Brain microvascular endothelial cell (primary cell): ENCODE data around the gene ZBTB43.

Experiments
- DNase-seq: peaks from one replicate; pipeline ENCODE4 v3.0.0-alpha.2; 2020
- H3K27ac ChIP-seq: fragments of 250-450 bp; sonication (Bioruptor Pico); 2 replicates; pipeline ENCODE4 v1.5.1; 2020; ENCODE audit warnings: mild to moderate bottlenecking, moderate library complexity
- H3K27me3 ChIP-seq: fragments of 250-450 bp; sonication (Bioruptor Pico); replicated peaks from 2 replicates; pipeline ENCODE4 v1.5.1; 2020; ENCODE audit warnings: mild to moderate bottlenecking
- H3K36me3 ChIP-seq: fragments of 250-450 bp; sonication (Bioruptor Pico); replicated peaks from 2 replicates; pipeline ENCODE4 v1.5.1; 2020; ENCODE audit warnings: mild to moderate bottlenecking
- H3K4me3 ChIP-seq: 2 replicates; pipeline ENCODE4 v1.5.1; 2011; ENCODE audit warnings: low read depth, mild to moderate bottlenecking, control low read depth, low read length, moderate library complexity
- in situ Hi-C: cut with HindIII; loops from 2 replicates; pipeline ENCODE4 v1.10.0; 2017; ENCODE audit warnings: low sequenced_read_pairs, low pct_ligation_motif_present
- TF ChIP-seq, protein P1 (sequence below): IDR thresholded peaks from 2 replicates; pipeline ENCODE4 v1.5.1; 2011; ENCODE audit warnings: low read depth, mild to moderate bottlenecking, moderate library complexity, low read length, control low read depth, inconsistent platforms; ENCODE audit errors: missing control alignments

ZBTB43 gene

DNA sequence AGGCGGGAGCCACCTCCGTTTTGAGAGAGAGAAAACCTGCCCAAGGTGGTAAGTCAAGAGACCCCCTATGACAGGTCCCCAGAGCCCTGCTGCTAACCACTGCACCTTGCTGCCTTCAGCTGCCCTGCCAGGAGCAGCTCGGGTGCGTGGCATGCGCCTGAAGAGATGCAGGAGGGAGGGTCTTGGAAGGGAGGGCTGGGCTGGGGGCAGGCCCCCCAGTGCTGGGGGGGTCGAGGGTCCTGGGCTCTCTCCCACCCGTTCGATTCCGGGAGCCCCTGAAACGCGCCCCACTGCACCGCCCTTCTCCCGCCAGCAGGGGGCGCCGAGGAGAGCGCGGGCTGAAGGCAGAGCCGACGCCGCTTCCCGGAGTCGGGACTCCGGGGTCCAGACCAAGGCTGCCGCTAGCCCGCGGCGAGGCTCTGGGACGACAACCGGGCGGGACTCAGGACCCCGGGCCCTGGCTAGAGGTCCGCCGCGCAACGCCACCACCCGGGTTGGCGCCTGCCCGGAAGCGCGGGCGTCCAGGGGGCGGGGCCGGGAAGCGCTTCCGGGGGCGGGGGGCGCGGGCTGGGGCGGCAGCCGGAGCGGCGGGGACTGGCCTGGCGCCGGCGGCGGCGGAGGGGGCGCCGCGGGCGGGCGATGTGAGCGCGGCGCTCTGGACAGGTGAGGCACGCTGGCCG is 55.4 kb downstream of the ZBTB43 start, which contains the start of gene ZBTB34:
Gene ZBTB34, plus strand, starts transcription at position 563 of the 680 bp plus-strand sequence. CDS start 18,761 bp downstream, outside the sequence.
- in situ Hi-C loops = no loop called here
- peak within 1 kb of the TSS; percentile 82 for H3K27ac ChIP-seq
- H3K4me3 ChIP-seq = peak within 1 kb of the TSS; percentile 77
- H3K27me3 ChIP-seq = no peaks in the 10 kb centered on the region
- DNase-seq = peak; percentile 7
- H3K36me3 ChIP-seq = peaks cover 8% of the 10 kb centered on the region
- TF ChIP-seq, protein P1, sequence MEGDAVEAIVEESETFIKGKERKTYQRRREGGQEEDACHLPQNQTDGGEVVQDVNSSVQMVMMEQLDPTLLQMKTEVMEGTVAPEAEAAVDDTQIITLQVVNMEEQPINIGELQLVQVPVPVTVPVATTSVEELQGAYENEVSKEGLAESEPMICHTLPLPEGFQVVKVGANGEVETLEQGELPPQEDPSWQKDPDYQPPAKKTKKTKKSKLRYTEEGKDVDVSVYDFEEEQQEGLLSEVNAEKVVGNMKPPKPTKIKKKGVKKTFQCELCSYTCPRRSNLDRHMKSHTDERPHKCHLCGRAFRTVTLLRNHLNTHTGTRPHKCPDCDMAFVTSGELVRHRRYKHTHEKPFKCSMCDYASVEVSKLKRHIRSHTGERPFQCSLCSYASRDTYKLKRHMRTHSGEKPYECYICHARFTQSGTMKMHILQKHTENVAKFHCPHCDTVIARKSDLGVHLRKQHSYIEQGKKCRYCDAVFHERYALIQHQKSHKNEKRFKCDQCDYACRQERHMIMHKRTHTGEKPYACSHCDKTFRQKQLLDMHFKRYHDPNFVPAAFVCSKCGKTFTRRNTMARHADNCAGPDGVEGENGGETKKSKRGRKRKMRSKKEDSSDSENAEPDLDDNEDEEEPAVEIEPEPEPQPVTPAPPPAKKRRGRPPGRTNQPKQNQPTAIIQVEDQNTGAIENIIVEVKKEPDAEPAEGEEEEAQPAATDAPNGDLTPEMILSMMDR = peak; percentile 89

DNA sequence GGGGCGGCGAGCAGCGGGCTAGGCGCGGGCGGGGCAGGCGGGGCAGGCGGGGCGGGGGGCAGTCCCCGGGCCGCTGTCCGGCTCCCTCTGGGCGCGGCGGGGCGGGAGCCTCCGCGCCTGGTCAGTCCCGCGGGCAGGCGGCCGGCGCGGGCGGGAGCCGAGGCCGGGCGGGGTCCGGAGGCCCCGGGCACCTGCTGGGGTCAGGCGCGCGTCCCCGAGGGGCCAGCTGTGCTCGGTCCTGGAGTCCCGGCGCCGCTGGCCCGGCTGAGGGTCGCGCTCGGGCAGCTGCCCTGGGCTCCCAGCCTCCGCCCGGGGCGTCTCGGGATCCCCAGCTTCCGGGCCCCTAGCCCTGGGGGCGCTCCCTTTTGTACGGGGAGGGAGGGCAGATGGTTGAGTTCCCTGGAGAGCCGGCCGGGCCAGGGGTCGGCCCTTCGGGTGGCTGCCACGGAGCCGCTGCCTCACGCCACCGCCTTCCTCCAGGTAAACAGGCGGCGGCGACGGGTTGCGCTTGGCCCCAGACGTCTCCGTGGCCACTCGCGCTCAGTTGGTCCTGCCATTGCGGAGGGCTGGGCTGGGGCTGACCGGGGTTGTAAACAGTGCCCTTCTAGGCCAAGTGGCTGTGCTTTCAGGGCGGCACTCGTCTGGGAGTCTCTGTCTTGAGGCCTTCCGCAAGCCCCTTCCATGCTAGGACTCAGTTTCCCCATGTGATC is 56.1 kb downstream of the ZBTB43 start:
- no peak for DNase-seq
- in situ Hi-C loops = no loop called here

DNA sequence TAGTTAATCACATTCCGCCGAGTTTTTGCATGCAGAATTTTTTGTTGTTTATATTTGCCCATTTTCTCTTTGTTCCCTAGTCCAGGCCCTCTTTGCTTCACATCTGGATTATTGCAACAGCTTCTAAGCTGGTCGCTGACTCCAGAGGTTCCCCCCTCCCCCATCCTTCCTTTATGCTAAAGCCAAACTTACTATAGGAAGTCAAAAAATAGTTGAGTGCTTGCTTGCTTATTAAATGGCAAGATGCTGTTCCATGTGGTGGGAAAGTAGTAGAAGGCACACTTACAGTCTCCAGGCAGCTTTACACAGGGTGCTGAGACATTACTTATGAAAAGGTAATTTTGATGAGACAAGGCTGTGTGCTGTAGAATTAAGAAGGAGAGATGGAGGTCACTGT is 56.9 kb downstream of the ZBTB43 start:
- in situ Hi-C loops = no loop called here
- Histone ChIP-seq H3K36me3 (peaks cover 9% of the 10 kb centered on the region), H3K4me3 (peak overlapping the region; percentile 77), H3K27me3 (no peaks in the 10 kb centered on the region), H3K27ac (no peak overlapping the region)
- no peak for DNase-seq
- TF ChIP-seq, protein P1 = no peak

More for the DNA sequence above, 56.1 kb downstream of the ZBTB43 start:
- Histone ChIP-seq H3K36me3 (peaks cover 9% of the 10 kb centered on the region), H3K4me3 (peak overlapping the region; percentile 77), H3K27me3 (no peaks in the 10 kb centered on the region), H3K27ac (peak overlapping the region; percentile 62)
- TF ChIP-seq, protein P1 = no peak

DNA sequence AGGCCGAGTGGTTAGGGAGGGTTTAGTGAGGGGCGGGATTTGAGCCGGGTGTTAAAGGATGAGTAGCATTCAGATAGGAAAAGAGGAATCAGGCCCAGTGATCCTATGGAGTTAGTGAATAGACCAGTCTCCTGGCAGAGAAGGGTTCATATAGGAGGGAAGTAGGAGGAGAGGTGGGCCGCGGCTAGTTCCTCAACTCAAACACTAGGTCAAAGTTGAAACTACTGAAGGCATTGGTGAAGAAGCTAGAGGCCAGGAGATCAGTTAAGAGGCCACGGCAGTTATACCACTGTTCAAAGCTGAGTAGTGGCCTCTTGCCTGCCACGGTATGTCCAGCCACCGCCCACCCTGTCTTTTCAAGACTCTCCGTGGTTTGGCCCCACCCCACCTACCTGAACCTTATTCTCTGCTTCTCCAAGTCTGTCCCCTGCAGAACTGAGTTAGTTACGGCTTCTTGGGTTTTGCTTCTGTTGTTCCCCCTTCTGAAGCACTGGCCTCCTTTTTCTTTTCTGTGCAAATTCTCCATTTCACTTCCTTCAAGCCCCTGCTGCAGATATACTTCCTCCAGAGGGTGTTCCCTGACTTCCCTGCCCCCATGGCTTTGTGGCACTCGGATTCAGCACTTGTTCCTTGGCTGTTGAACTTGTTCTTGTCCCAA is 57.4 kb downstream of the ZBTB43 start:
- TF ChIP-seq, protein P1 = no peak
- peaks cover 9% of the 10 kb centered on the region for H3K36me3 ChIP-seq
- DNase-seq = no peak
- no peaks in the 10 kb centered on the region for H3K27me3 ChIP-seq
- in situ Hi-C loops = no loop called here
- H3K27ac ChIP-seq = no peak overlapping the region
- H3K4me3 ChIP-seq = peak overlapping the region; percentile 77

DNA sequence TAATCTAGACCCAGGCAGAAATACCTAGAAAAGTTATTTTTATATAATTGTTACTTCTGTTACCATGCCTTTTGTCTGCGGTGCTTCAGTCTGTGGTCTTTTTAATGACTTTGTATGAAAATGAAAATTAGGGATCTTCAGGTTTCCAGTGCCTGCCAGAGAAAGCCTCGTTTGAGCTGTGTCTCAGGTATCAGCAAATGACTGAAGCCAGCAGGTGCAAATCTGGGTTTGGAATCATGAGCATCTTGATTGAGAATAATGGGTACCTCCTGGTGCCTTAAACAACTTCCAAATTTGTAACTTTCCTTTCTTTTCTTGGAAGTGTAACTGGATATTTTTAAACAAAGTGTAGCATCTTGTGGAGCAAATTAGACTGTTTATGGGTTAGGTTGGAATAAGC is 59.9 kb downstream of the ZBTB43 start:
- Histone ChIP-seq H3K4me3 (no peak overlapping the region), H3K36me3 (peaks cover 9% of the 10 kb centered on the region), H3K27me3 (no peaks in the 10 kb centered on the region), H3K27ac (no peak overlapping the region)
- DNase-seq = no peak
- TF ChIP-seq, protein P1 = no peak
- in situ Hi-C loops = no loop called here
